ENCODE measurements around the gene CYB561.
A peak's percentile ranks its signal among the peaks of the same experiment; 100 is the strongest.

CYB561 gene

GRCh38 chr17:63447471-63448009, 1.4 kb upstream of the CYB561 start:
- DNase-seq = no peak

DNA sequence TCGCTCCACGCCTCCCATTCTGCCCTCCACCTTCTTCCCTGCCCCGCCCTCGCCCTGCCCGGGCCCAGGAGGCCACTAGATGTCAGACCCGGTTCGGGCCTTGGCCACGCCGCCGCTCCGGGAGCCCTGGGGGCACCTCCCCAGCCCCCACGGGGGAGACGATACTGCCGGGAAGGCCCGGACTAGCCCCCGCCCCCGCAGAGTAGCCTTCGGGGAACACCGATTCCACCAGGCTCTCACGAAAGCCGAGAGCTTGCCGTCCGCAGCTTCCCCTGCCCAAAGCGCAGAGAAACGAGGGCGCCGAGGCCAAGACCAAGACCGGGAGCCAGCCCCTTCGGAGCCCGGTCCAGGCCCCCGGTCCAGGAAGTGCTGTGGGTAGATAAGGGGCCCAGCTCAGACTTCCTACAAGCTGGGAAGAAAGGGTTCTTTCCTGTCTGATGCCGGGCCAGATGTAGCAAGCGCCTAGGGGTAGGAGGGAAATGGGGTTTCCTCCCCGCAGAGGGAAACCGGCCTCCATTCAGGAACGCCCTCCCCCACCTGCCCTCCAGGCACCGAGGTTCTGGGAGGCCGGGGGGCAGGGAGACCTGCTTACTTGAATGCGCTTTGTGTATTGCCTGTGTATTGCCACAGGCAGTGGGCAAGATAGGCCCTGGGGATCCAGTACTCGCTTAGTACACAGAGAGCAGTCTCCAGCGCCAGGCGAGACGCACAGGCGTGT, 806 bp upstream of the CYB561 start:
- peak; percentile 20 for DNase-seq

DNA sequence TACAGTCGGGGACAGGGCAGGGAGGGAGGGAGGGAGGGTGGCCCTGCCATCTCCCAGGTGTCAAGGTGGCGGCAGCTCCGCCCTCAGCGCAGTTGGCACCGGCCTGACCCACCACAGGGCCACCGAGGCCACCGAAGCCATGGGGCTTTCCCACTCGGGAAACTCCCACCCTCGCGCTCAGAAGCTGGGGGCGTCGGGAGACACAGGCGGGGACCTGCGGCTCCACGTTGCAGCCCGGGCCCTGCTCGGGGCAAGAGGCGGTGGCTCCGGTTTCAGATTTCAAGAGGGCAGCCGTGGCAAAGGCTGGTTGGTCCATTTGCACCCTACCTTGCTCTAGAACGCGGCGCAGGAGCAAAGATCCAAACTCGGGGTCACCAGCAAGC, 544 bp downstream of the CYB561 start:
- DNase-seq = peak; percentile 51

GRCh38 chr17:63445065-63445464, 1.0 kb downstream of the CYB561 start:
- no peak for DNase-seq

DNA sequence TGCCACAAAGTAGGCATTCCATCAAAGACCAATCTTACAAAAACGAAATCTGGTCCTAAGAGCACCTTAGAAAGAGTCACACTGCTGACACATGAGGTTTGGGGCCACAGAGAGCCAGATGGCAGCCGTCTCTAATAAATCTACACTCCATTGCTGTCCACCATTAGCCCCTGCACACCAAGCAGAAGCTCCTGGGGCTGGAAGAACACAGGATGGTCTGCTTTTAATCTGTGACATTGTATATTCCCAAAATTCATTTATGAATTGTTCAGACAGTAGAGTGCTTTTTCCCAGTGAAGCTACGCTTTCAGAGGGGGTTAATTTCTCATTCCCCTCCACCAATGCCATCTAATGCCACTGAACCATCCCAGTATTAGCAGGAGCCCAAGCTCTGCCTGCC, 1.6 kb downstream of the CYB561 start:
- no peak for DNase-seq

GRCh38 chr17:63443053-63443452, 3.1 kb downstream of the CYB561 start:
- no peak for DNase-seq

DNA sequence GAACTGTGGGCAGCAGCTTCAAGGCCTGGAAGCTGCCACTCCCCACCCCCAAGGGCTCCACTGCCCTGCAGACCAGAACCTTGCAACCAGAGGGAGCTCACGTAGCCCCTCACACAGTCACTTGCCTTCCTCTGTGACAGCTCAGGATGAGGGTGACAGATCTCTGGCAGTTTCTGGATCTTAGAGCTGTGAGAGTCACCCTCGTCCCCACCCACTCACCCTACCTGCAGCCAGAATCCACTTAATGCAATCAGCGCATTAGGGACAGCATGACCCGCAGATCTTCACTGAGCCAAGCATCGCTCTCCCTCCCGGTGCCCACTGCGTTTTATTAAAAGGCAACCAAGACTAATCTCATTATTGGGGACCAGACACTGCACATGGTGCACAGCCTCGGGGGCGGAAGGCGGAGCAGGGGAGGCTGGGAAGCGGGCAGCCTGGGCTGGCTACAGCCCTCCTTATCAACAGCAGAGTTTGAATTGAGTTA, 3.5 kb downstream of the CYB561 start:
- DNase-seq = no peak

DNA sequence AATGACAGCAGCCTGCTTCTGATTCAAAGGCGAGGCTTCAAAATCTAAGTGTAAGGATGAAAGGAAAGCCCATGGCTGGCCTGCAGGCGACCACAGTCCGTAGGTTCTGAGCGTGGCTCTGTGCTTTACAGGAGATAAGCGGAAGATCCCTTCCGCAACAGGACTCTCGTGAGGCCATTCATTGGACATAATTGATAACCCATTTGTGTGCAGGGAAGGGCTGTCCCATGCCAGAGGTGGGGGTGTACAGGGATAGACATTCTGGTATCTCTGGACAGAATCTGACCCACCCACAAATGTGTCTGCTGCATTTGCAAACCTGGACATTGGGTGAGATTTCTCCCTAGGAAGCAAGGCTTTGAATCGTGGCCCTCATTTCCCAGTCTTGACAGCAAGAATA, 4.0 kb downstream of the CYB561 start:
- DNase-seq = no peak

DNA sequence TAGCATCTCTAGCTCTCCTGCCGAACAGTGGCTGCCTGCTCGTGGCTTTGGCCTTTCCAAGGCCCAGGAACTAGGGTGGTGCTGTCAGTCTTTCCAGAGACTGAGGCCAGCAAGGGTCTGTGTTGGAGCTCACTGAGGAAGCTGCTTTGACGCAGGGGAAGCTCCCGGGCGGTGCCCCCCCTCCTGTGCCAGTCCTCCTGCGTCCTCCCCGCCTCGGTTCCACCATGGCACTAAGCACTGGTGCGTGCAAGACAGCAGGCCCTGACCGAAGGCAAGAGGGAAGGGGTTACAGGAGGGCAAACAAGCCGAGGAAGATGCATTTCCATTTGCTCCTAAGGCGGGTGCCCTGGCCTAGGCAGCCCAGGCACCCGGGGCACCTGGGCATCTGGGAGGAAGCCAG, 4.5 kb downstream of the CYB561 start:
- DNase-seq = no peak

- no peak for DNase-seq
These were observed 5.3 kb downstream of the CYB561 start for GRCh38 chr17:63440770-63441335.

DNA sequence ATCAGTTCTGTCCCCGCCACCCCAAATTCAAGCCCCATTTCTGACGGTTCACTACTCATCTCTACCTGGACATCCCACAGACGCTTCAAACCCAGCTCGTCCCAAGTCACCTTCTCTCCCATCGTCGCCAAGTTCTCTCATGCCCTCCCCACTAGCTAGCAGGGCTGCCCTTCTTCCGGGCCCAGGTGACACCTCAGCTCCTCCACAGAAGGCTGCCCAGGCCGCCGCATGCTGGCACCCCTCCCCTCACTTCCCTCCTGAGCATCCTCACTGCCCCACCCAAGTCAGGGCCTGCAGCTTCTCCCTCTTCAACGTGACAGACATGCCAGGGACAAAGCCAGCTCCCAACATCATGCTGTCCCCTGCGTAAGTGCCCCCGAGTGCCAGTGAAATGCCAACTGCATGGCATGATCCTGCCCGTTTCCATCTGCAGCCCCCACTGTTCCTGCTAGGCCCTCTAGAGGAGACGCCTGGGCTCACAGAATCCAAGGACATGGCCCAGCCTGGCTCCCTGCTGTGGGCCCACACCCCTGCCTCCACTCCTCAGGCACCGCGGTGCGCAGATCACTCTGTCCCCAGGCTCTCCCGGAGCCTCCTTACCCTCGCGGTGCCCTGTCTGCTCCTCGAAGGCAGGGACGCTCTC, 5.9 kb downstream of the CYB561 start:
- DNase-seq = no peak

- no peak for DNase-seq
These were observed 6.4 kb downstream of the CYB561 start for GRCh38 chr17:63439687-63440086.

- no peak for DNase-seq
These were observed 7.7 kb downstream of the CYB561 start for GRCh38 chr17:63438092-63439051.

GRCh38 chr17:63437287-63438091, 8.6 kb downstream of the CYB561 start:
- no peak for DNase-seq

DNA sequence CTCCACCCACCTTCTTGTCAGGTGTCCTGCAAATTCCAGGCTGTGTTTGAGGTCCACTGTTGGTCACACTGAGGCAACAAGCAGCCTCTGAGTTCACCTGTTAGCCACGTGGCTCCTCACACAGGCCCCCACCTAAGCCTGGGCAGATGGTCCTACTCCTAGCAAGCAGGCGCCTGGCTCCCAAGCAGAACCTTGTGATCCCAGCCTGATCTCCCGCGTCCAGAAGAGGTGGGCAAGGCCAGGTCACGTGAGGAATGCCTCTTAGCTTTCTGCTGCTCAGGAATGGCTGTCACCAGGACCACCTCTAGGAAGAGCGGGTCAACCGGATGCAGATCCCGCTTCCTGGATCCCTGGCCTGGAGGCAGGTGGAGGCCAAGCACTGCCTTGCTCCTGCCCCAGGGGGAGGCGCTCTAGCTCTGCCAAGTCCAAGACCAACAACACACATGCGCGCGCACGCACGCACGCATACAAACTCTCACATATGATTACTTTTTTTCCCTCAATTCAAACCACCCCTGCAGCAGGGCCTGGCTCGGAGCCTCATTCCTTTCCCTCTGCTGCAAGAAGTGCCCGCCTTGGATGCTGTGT, 9.5 kb downstream of the CYB561 start:
- DNase-seq = no peak

DNA sequence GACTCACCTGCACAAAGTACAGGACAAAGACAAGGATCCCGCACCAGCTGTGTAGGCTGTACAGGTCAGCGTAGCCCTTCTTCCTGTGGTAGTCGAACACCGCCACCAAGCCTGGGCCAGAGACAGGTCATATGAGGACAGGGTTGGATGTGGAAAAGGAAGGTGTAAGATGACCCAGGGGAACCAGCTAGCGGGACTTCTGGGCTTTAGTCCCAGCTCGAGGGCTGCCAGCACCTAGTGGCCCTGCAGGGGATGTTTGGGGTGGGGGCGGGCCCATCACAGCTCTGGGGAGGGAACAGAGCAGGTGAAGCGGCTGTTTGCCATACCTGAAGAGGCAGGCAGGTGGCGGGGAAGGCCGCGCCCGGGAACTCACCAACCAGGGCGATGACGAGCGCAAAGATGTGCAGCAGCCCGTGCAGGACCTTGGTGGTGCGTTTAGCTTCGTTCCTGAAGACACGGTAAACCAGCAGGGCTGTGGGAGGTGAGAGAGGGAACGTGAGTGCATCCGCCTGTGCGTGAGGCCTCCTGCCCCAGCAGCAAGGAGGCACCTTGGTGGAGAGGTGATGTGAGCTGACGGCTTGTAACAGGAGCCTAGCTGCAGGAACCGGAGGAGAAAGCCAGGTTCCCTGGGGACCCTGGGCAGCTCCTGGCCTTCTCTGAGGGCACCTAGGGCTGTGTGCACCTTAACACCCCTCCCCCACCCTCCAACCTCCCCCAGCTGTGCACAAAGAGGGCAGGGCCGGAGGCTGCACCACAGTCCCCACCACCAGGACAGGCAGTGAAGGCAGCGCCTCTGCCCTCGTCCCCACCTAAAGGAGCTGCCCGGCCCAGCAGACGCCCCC, 10.2 kb downstream of the CYB561 start:
- DNase-seq = no peak

DNA sequence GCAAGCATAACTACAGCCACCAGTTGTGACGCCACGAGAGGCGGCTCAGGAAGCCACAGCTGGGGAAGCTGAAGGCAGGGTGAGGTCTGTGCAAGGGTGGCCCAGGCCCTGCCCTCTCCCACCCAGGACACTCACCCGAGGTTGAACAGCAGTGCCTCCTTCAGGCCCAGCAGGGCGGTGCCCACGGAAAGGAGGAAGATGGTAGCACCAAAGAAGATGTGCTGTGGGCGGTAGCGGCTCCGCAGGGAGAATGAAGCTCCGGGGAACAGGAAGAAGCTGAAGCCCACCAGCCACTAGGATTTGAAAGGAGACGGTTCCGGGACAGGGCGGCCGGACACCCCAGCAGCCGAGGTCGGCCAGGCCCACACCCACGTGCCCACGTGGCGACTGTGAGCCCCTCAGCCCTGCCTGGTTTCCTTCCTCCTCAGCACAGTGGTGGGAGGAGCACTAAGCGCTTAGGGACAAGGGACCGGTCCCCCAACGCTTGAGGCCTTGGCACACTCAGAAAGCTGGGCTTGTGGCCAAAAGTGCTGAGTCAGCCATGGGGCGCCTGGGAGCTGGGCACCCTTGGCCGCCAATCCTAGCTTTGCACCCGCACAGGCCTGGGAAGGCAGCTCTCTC, 11.0 kb downstream of the CYB561 start:
- no peak for DNase-seq

DNA sequence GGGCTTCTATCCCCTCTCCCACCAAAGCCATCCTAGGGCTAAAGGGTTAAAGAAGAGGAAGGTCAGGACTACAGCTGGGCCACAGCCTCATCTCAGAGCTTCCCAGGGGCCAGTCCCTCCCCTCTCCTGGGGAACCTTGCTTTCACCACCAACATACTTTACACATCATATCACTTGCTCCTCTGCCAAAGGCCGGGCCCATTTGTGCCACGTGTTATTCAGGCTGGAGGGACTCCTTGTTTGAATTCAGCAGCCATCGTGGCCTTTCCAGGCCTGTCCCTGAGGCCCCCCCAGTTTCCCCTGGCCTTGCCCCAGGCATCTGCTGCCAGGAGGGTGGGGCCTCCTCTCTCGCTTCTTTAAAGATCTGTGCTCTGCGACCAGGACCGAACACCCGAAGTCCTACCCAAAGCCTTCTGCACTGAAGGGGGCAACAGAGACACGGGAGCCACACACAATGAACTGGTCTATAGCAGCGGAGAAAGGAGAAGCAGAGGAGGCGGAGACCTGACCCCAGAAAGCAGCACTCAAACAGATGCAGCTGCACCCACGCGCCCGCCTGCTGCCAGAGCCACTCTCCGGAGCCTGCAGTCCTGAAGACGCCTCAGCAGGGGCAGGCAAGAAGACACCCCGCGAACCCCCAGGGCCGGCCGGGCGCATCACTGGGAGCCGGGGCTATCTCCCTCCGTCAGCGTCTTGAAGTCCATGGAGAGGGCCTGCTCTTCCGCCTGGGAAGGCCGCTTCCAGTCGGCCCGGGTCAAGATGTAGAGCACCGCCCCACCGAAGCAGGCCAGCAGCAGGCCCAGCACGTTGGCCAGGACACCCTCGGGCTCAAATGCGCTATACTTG, 12.1 kb downstream of the CYB561 start:
- no peak for DNase-seq

All from effector CD8-positive, alpha-beta T cell (primary cell).